Endothelial cell of umbilical vein (primary cell): ENCODE measurements around the gene AQP12A. TPM values are rescaled to one million over a fixed set of nuclear protein-coding genes. Genes with fewer than 3 reads are reported as not detected.
"Not testable (repeated sequence)": the region's sequence is repeated elsewhere in the genome, so short reads cannot be mapped to it uniquely, and the experiment has no call there.

ENCODE experiments used
- Bru-seq: library from RNA; stranded (reverse); fragments of 400-500 nt; gene quantifications from one replicate; lab custom pipeline; 2021; lab: Mats Ljungman, UMichigan
- BruChase-seq, 2 experiments: library from RNA; stranded (reverse); fragments of 400-500 nt; gene quantifications; one replicate each; lab custom pipeline; 2021; lab: Mats Ljungman, UMichigan
- BruUV-seq: library from RNA; stranded (reverse); fragments of 400-500 nt; replicated peaks from 2 replicates; lab custom pipeline; 2021; lab: Mats Ljungman, UMichigan
- CTCF ChIA-PET: fragments of 300-600, 350-600 bp; sonication (Branson Sonifier 250); formaldehyde crosslinking; loops from one replicate; lab custom pipeline; 2021; ENCODE audit warnings: antibody characterized with exemption, inconsistent platforms; lab: Charles Lee
- POLR2A ChIA-PET: fragments of 300-600, 350-600 bp; sonication (Branson Sonifier 250); formaldehyde crosslinking; loops from one replicate; lab custom pipeline; 2021; ENCODE audit warnings: antibody characterized with exemption, inconsistent platforms; lab: Charles Lee
- DNase-seq: peaks from one replicate; pipeline ENCODE4 v3.0.0-alpha.2; 2011; ENCODE audit warnings: low read depth, low spot score
- FAIRE-seq: peaks from 2 replicates; lab custom pipeline; 2011; peaks lifted over from hg19 to GRCh38; lab: Jason Lieb, UNC
- H2AFZ ChIP-seq: 2 replicates; pipeline ENCODE4 v1.6.0; 2012; ENCODE audit warnings: low read depth, low read length, control low read depth, inconsistent platforms
- H3K27ac ChIP-seq: 2 replicates; pipeline ENCODE4 v1.5.1; 2011; ENCODE audit warnings: low read depth, mild to moderate bottlenecking, control low read depth, low read length, moderate library complexity; ENCODE audit not compliant: insufficient read depth
- H3K27me3 ChIP-seq, 2 experiments: 2 replicates each; pipeline versions ENCODE4 v1.6.0 to v1.6.1; 2011; ENCODE audit warnings: low read length in 2 of 2, mixed read lengths in 1 of 2; ENCODE audit not compliant: control insufficient read depth in 2 of 2, insufficient read depth in 2 of 2
- H3K36me3 ChIP-seq, 2 experiments: 2 replicates in 1 of 2; 3 replicates in 1 of 2; pipeline ENCODE4 v1.5.1; 2011; ENCODE audit warnings: low read length in 2 of 2, mild to moderate bottlenecking in 1 of 2, moderate library complexity in 1 of 2; ENCODE audit not compliant: control insufficient read depth in 2 of 2, insufficient read depth in 2 of 2; ENCODE audit errors: extremely low read depth in 1 of 2
- H3K4me1 ChIP-seq: 3 replicates; pipeline ENCODE4 v1.5.1; 2011; ENCODE audit warnings: mild to moderate bottlenecking, low read length; ENCODE audit not compliant: control insufficient read depth, insufficient read depth; ENCODE audit errors: extremely low read depth
- H3K4me2 ChIP-seq: 2 replicates; pipeline ENCODE4 v1.6.1; 2011; ENCODE audit warnings: low read length, control low read depth, mixed read lengths; ENCODE audit not compliant: insufficient read depth
- H3K4me3 ChIP-seq, 3 experiments: fragments of 200-600 bp in 1 of 3; sonication (generic), shearing (Covaris generic) in 1 of 3; replicated peaks in 1 of 3; 2 replicates each; pipeline ENCODE4 v1.5.1; 2011 to 2016; ENCODE audit warnings: control low read depth in 3 of 3, low read length in 3 of 3, mild to moderate bottlenecking in 2 of 3, inconsistent platforms in 1 of 3, low read depth in 1 of 3, moderate library complexity in 1 of 3; ENCODE audit not compliant: insufficient read depth in 1 of 3
- H3K79me2 ChIP-seq: 2 replicates; pipeline ENCODE4 v1.6.0; 2012; ENCODE audit warnings: low read length, inconsistent platforms; ENCODE audit not compliant: control insufficient read depth, insufficient read depth
- H3K9ac ChIP-seq: replicated peaks from 2 replicates; pipeline ENCODE3; 2011; ENCODE audit warnings: low read length, control low read depth; ENCODE audit not compliant: insufficient read depth; ENCODE audit errors: extremely low read depth
- H3K9me1 ChIP-seq: replicated peaks from 3 replicates; pipeline ENCODE4 v1.6.0; 2011; ENCODE audit warnings: mild to moderate bottlenecking, low read length; ENCODE audit not compliant: control insufficient read depth, insufficient read depth; ENCODE audit errors: extremely low read depth
- H3K9me3 ChIP-seq: replicated peaks from 2 replicates; pipeline ENCODE4 v1.5.1; 2012; ENCODE audit warnings: low read length, inconsistent platforms; ENCODE audit not compliant: control insufficient read depth, insufficient read depth
- H4K20me1 ChIP-seq: replicated peaks from 2 replicates; pipeline ENCODE3; 2011; ENCODE audit warnings: mild to moderate bottlenecking, low read length; ENCODE audit not compliant: control insufficient read depth, insufficient read depth; ENCODE audit errors: extremely low read depth
- EZH2 ChIP-seq: IDR thresholded peaks from 2 replicates; pipeline ENCODE4 v1.6.1; 2012; ENCODE audit warnings: borderline replicate concordance, low read depth, mild to moderate bottlenecking, moderate library complexity, low read length, inconsistent platforms; ENCODE audit not compliant: severe bottlenecking
- FOS ChIP-seq: IDR thresholded peaks from 2 replicates; pipeline ENCODE4 v1.6.1; 2011; ENCODE audit warnings: mild to moderate bottlenecking, low read length, moderate library complexity, borderline replicate concordance; ENCODE audit not compliant: insufficient read depth
- GATA2 ChIP-seq: IDR thresholded peaks from 2 replicates; pipeline ENCODE4 v1.7.0; 2011; ENCODE audit warnings: low read depth, mild to moderate bottlenecking, moderate library complexity, mixed read lengths, low read length; ENCODE audit not compliant: insufficient read length, insufficient read depth
- JUN ChIP-seq: IDR thresholded peaks from 2 replicates; pipeline ENCODE4 v1.6.1; 2011; ENCODE audit warnings: borderline replicate concordance, low read depth; ENCODE audit not compliant: insufficient read length, insufficient read depth
- MYC ChIP-seq: IDR thresholded peaks from one replicate; pipeline ENCODE4 v1.6.1; 2011; ENCODE audit warnings: mild to moderate bottlenecking, low read depth, low read length
- POLR2A ChIP-seq: IDR thresholded peaks from 2 replicates; pipeline ENCODE4 v1.6.1; 2012; ENCODE audit warnings: low read depth, mild to moderate bottlenecking, control low read depth, low read length
- POLR2AphosphoS5 ChIP-seq: IDR thresholded peaks from 2 replicates; pipeline ENCODE4 v1.6.1; 2012; ENCODE audit warnings: low read depth, mild to moderate bottlenecking, control low read depth, low read length, moderate library complexity; ENCODE audit not compliant: insufficient read depth
- dilution Hi-C: fragments of 300-500 bp; cut with MboI; formaldehyde crosslinking; loops from one replicate; pipeline ENCODE4 v1.15.0; 2019; ENCODE audit warnings: low sequenced_read_pairs; ENCODE audit not compliant: extremely low pct_ligation_motif_present
- intact Hi-C: fragments of 100-400 bp; cut with micrococcal nuclease; formaldehyde crosslinking; loops from one replicate; pipeline ENCODE4 v1.10.0; 2022
- long read RNA-seq: library from polyadenylated mRNA; stranded (forward); transcript quantifications from one replicate; pipeline ENCODE4 v2.0.0, GENCODE V29; 2021
- polyA minus RNA-seq, 3 experiments: library from RNA; depleted of rRNA, polyadenylated mRNA; stranded (reverse); fragments of >200 nt; gene quantifications; 1 replicate in 1 of 3; 2 replicates in 2 of 3; pipeline ENCODE4 v1.2.3, GENCODE V29; 2011
- polyA plus RNA-seq, 4 experiments: library from polyadenylated mRNA; depleted of rRNA in 3 of 4; stranded (reverse) in 3 of 4; unstranded in 1 of 4; fragments of >200 nt; gene quantifications; 2 replicates each; pipeline versions ENCODE4 v1.2.1 to v1.2.3, GENCODE V29; 2011 to 2012; ENCODE audit warnings: missing spikeins in 1 of 4
- total RNA-seq: library from RNA; stranded (reverse); gene quantifications from 2 replicates; pipeline ENCODE4 v1.2.3, GENCODE V29; 2021
- TF ChIP-seq, protein P1 (sequence below): IDR thresholded peaks from 2 replicates; pipeline ENCODE4 v1.6.1; 2011; ENCODE audit not compliant: insufficient read depth, insufficient read length
- TF ChIP-seq, protein P2 (sequence below), 2 donors: IDR thresholded peaks; 1 replicate in 1 of 2; 2 replicates in 1 of 2; pipeline ENCODE4 v1.5.1; 2011; ENCODE audit warnings: low read length in 2 of 2, mild to moderate bottlenecking in 2 of 2, moderate library complexity in 2 of 2, control low read depth in 1 of 2, inconsistent platforms in 1 of 2, low read depth in 1 of 2; ENCODE audit not compliant: insufficient read depth in 1 of 2; ENCODE audit errors: extremely low read depth in 1 of 2

Gene AQP12A, protein sequence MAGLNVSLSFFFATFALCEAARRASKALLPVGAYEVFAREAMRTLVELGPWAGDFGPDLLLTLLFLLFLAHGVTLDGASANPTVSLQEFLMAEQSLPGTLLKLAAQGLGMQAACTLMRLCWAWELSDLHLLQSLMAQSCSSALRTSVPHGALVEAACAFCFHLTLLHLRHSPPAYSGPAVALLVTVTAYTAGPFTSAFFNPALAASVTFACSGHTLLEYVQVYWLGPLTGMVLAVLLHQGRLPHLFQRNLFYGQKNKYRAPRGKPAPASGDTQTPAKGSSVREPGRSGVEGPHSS
- total RNA-seq (not detected in 2 replicates), polyA plus RNA-seq (not detected in 2 replicates), polyA minus RNA-seq (not detected in 2 replicates), Bru-seq, nascent RNA (not detected), BruChase-seq, experiment 1, labeled RNA remaining after a 6-hour chase (not detected), BruChase-seq, experiment 2, labeled RNA remaining after a 2-hour chase (not detected)
- not detected in 2 replicates for polyA plus RNA-seq (2011; cell fraction: cytosol; rRNA removed)
- polyA plus RNA-seq (2011; cell fraction: nucleus; rRNA removed): not detected in 2 replicates
- polyA plus RNA-seq (2012): not detected in 2 replicates
- not detected for polyA minus RNA-seq (2011; cell fraction: cytosol; rRNA and poly(A)+ RNA removed)
- not detected in 2 replicates for polyA minus RNA-seq (2011; cell fraction: nucleus; rRNA and poly(A)+ RNA removed)
- long read RNA-seq: 0 reads

DNA sequence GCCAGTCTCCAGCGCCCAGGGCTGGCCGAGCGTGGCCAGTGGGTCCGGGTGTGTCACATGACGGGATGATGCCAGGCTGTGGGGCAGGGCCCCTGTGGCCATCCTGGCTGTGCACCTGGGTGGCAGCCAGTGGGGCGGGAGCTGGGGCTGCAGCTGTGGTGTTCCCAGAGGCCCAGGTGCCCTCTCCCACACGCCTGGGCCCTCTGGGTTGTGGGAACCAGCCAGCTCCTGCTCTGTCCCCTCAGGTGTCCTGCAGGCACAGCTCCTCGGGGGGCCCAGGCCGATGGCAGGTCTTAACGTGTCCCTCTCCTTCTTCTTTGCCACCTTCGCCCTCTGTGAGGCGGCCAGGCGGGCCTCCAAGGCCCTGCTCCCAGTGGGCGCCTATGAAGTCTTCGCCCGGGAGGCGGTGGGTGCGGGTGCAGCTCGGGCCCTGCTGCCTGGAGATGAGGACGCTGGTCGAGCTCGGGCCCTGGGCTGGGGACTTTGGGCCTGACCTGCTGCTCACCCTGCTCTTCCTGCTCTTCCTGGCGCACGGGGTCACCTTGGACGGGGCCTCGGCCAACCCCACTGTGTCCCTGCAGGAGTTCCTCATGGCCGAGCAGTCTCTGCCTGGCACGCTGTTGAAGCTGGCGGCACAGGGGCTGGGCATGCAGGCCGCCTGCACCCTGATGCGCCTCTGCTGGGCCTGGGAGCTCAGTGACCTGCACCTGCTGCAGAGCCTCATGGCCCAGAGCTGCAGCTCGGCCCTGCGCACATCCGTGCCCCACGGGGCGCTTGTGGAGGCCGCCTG is at the start of gene AQP12A:
AQP12A (plus strand) TSS at position 236 of the 790 bp plus-strand sequence; CDS start at position 284, 48 bp downstream.
- H3K27me3 ChIP-seq, H3K79me2 ChIP-seq, H3K4me3 ChIP-seq, H3K9me1 ChIP-seq, H3K9me3 ChIP-seq, H3K27ac ChIP-seq, H4K20me1 ChIP-seq, H3K9ac ChIP-seq, H3K4me2 ChIP-seq, BruUV-seq, H3K36me3 ChIP-seq, H3K4me1 ChIP-seq, intact Hi-C loops, H2AFZ ChIP-seq, DNase-seq, FAIRE-seq, CTCF ChIA-PET, dilution Hi-C loops, POLR2A ChIA-PET: not testable (repeated sequence)

DNA sequence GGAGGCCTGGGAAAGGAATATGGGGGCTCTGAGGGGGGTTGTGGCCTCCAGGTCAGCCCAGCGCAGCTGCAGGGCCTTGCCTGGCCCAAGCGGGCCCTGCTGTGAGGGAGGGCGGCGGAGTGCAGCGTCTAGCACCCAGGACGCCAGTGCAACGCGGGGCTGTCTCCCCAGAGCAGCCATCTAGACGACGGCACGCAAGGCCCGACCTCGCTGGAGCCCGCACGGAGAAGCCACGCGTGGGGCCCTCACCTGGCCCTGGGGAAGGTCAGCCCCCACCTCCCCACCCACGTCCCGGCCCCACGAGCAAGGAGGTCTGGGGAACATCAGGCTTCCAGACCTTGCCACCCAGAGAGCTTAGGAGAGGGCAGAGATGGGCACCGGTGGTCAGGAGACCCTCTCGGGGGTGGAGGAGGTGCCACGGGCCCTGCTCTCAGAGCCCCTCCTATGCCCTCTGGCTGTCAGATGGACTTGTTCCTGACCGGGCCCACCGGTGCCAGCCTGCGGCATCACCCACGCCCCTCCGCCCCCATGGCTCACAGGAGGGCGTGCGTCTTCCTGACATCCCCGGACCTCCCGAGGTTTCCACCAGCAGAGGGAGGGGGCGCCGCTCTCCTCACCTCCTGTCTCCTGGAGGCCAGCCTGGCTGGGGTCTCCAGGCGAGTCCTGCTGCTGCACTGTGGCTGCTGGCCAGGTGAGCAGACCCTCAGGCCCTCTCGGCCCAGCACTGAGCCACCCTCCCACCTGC is 49.4 kb upstream of the AQP12A start:
- intact Hi-C loops: no loop called here
- no peaks in the 10 kb centered on the region for H4K20me1 ChIP-seq
- no peaks in the 10 kb centered on the region for H3K9me1 ChIP-seq
- dilution Hi-C loops: no loop called here
- no peak for FAIRE-seq
- H3K36me3 ChIP-seq: no peaks in the 10 kb centered on the region
- no peaks in the 10 kb centered on the region for H3K27me3 ChIP-seq
- no peaks in the 10 kb centered on the region for H3K4me1 ChIP-seq
- BruUV-seq: no TSS peak
- POLR2A ChIA-PET: no interaction called here
- H3K79me2 ChIP-seq: no peaks in the 10 kb centered on the region
- no peak for DNase-seq
- no peak overlapping the region for H3K4me2 ChIP-seq
- H3K4me3 ChIP-seq: no peak overlapping the region
- CTCF ChIA-PET: no interaction called here
- H3K27ac ChIP-seq: no peak overlapping the region
- no peak overlapping the region for H3K9ac ChIP-seq
- no peaks in the 10 kb centered on the region for H3K9me3 ChIP-seq
- TF ChIP-seq, protein P1, sequence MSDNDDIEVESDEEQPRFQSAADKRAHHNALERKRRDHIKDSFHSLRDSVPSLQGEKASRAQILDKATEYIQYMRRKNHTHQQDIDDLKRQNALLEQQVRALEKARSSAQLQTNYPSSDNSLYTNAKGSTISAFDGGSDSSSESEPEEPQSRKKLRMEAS: no peak
- TF ChIP-seq JUN (no peak), POLR2AphosphoS5 (no peak), POLR2A (no peak), FOS (no peak), EZH2 (no peak), GATA2 (no peak), MYC (no peak)
- TF ChIP-seq, protein P2, sequence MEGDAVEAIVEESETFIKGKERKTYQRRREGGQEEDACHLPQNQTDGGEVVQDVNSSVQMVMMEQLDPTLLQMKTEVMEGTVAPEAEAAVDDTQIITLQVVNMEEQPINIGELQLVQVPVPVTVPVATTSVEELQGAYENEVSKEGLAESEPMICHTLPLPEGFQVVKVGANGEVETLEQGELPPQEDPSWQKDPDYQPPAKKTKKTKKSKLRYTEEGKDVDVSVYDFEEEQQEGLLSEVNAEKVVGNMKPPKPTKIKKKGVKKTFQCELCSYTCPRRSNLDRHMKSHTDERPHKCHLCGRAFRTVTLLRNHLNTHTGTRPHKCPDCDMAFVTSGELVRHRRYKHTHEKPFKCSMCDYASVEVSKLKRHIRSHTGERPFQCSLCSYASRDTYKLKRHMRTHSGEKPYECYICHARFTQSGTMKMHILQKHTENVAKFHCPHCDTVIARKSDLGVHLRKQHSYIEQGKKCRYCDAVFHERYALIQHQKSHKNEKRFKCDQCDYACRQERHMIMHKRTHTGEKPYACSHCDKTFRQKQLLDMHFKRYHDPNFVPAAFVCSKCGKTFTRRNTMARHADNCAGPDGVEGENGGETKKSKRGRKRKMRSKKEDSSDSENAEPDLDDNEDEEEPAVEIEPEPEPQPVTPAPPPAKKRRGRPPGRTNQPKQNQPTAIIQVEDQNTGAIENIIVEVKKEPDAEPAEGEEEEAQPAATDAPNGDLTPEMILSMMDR (IDR thresholded peaks at IDR 0.05; ENCODE audit: extremely low read depth in 1 of 2, insufficient read depth in 1 of 2, low read depth in 1 of 2, low read length in 2 of 2): no peak
- H2AFZ ChIP-seq: no peak overlapping the region
